ENCODE measurements around the gene MINDY4.
"Not testable (repeated sequence)": the region's sequence is repeated elsewhere in the genome, so short reads cannot be mapped to it uniquely, and the experiment has no call there.

Gene MINDY4

GRCh38 chr7:30804078-30804661 lies 33.0 kb downstream of the MINDY4 start:
- no peak for DNase-seq (ENCODE audit: low read depth)

DNA sequence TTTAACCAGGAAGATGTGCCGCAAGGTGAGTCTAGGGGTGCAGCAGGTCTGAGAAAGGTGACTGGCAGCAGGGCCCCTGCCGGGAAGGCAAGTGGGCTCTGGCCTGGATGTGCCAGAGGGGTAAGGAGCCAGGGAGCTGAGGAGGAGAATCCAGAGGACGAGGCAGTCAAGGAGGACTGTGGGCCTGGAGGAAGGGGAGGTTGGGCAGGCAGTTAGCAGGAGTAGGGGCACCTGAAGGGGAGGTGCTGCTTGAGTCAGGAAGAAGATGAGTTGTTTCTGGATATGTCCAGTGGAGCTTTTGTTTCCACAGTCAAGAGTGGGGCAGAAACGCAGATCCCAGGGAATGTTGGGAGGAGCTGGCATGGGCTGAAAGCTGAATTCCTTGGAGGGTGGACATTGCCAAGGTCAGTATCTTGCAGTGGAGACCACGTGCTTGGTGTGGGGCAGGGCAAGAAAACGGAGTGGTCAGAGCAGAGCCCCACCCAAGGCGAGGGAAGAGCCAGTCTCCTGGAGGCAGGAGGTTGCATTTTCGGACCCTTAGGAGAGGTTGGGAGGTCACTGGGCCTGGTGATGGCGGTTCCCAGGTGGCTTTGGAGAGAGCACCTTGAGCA lies 34.0 kb downstream of the MINDY4 start:
- DNase-seq (ENCODE audit: low read depth) = no peak

GRCh38 chr7:30805931-30806330 lies 34.7 kb downstream of the MINDY4 start:
- DNase-seq (ENCODE audit: low read depth) = no peak

DNA sequence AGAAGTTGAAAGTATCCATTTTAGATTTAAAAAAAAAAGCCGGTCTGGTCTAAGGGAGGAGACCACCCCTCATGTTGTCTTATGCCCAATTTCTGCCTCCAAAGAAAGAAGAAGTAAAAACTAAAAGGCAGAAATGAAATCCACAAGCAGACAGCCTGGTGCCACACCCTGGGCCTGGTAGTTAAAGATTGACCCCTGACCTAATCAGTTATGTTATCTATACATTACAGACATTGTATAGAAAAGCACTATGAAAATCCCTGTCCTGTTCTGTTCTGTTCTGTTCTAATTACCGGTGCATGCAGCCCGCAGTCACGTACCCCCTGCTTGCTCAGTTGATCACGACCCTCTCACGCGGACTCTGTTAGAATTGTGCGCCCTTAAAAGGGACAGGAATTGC lies 36.3 kb downstream of the MINDY4 start:
- DNase-seq (ENCODE audit: low read depth) = not testable (repeated sequence)

GRCh38 chr7:30807941-30808340 lies 36.7 kb downstream of the MINDY4 start:
- not testable (repeated sequence) for DNase-seq (ENCODE audit: low read depth)

DNA sequence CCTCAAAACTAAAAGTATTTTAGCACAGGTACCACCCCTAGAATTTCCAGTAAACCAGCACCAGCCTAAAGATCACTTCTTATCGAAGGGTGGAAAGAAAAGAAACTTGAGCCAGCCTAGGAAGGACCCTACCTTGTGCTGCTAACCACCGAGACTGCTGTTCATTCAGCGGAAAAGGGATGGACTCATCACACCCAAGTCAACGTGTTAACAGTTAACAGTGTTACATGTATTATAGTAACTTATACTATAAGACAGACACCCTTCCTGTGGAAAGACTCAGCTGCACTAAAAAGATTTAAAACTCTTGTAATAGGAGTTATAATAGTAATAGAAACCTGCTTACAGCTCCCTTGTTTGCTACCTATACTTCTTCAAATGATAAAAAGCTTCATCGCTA lies 39.8 kb downstream of the MINDY4 start:
- DNase-seq (ENCODE audit: low read depth) = no peak

- no peak for DNase-seq (ENCODE audit: low read depth)
These were observed 41.5 kb downstream of the MINDY4 start for GRCh38 chr7:30812676-30813075.

- DNase-seq (ENCODE audit: low read depth) = no peak
These were observed 42.2 kb downstream of the MINDY4 start for GRCh38 chr7:30813466-30813865.

GRCh38 chr7:30814700-30815387 lies 43.6 kb downstream of the MINDY4 start:
- no peak for DNase-seq (ENCODE audit: low read depth)

GRCh38 chr7:30815388-30815854 lies 44.2 kb downstream of the MINDY4 start:
- no peak for DNase-seq (ENCODE audit: low read depth)

GRCh38 chr7:30815951-30816644 lies 44.9 kb downstream of the MINDY4 start:
- DNase-seq (ENCODE audit: low read depth) = no peak

- DNase-seq (ENCODE audit: low read depth) = no peak
These were observed 45.6 kb downstream of the MINDY4 start for GRCh38 chr7:30816645-30817370.

- no peak for DNase-seq (ENCODE audit: low read depth)
These were observed 46.2 kb downstream of the MINDY4 start for GRCh38 chr7:30817371-30817767.

DNA sequence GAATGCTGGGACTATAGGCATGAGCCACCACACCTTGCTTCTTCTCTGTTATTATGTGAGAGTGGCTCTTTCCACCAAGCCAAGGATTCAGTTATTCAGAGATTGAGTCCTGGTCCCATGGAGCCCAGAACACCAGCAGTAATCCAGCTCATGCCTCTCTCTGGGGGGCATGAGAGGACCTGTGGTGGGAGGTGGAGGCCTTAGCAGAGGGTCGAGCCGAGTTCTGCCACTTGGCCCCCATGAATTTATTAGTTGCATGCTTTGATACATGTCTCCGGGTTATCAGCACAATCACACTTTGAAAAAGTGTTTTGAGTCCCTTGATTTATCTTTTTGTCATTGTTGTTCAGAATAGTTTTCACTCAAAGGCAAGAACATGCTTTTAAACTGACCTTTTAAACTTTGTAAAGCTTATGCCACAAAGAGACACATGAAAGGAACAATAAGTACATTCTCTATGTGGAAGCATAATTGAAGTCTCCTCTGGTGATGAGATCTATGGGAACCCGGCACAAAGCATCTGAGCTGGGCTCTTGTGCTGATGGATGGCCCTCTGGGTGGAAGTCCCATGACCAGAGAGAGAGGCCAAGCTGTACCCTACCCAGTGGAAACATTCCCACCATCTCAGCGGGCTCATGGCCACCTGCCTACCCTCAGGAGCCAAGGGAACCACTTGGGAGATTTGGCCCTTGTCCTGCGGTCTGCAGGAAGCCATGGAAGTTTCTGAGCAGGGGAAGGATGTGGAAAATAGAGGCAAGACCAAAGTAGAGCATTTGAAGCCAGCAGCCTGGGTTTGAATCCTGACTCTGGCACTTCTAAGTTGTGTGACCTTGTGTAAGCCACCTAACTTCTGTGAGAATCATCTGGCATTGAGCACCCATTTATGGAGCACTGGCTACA lies 53.9 kb downstream of the MINDY4 start:
- DNase-seq (ENCODE audit: low read depth) = no peak

- DNase-seq (ENCODE audit: low read depth) = no peak
These were observed 55.0 kb downstream of the MINDY4 start for GRCh38 chr7:30826181-30826580.

DNA sequence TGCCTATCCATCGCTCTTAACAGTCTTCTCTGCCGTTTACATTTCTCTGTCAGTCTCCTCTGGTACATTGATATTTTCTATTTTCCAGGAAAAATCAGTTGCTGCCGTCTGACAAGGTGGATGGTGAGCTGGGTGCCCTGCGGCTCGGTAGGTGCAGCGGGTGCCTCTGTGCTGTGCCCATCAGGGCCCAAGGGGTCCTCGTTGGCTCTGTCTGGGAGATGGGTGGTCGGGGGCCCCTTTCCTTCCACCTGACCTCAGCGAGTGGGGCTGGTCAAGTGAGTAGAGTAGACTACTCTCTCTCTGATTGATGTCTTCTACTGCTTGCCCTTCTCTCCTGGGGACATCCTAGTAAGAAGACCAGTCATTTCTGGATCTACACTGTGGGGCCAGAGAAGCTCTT lies 57.4 kb downstream of the MINDY4 start:
- DNase-seq (ENCODE audit: low read depth) = no peak

DNA sequence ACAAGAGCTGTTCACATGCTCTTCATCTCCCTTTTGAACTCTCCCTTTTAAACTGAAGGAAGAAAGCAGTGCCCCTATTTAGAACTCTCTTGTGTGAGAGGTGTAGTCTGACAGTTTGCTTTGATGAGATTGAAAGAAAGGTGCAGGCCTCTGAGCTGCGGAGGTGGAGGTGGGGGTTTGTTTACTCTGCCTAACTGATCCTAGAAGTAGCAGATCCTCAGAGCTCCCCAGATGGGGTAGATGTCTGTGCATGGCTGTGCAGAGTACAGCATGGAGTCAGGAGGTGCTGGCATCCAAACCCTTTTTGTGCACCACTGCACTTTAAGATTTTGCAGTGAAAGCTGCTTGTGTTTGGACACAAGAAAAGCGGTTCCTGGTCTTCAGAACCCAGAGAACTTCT lies 58.3 kb downstream of the MINDY4 start:
- DNase-seq (ENCODE audit: low read depth) = no peak

DNA sequence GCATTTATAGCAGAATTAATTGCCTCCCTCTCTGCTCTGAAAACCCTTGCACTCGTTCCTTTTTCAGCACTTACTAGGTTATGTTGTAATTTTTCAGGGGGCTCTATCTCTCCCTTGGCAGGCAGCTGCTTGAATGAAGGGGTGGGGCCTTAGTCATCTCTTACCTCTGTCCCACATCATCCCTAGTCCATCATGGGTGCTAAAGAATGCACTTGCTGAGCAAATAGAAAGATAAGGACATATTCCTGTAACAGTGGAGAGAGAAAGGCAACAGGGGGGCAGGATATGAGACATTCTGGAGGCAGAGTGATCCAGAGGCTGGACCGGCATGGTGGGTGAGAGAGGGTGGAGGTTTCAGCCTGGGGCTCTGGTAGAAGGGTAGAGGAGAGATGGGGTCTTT lies 60.0 kb downstream of the MINDY4 start:
- no peak for DNase-seq (ENCODE audit: low read depth)

DNA sequence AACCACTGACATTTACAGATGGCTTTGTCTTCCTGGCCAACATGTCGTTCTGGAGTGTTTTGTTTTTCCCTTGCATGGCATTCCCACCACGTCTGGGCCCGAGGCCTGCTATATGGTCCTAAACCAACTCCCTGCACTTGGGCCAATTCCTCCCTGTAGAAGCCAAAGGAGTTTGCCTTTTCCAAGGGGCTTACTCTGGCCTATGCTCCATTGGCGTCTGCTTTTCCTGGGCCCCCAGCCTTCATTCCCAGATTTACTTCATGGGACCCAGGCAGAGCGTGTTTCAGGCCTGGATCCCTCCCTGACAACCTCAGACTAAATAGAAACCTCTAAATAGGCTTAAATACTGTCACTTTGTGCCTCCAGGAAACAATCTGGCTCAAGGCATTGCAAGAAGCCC lies 60.7 kb downstream of the MINDY4 start:
- DNase-seq (ENCODE audit: low read depth) = no peak

DNA sequence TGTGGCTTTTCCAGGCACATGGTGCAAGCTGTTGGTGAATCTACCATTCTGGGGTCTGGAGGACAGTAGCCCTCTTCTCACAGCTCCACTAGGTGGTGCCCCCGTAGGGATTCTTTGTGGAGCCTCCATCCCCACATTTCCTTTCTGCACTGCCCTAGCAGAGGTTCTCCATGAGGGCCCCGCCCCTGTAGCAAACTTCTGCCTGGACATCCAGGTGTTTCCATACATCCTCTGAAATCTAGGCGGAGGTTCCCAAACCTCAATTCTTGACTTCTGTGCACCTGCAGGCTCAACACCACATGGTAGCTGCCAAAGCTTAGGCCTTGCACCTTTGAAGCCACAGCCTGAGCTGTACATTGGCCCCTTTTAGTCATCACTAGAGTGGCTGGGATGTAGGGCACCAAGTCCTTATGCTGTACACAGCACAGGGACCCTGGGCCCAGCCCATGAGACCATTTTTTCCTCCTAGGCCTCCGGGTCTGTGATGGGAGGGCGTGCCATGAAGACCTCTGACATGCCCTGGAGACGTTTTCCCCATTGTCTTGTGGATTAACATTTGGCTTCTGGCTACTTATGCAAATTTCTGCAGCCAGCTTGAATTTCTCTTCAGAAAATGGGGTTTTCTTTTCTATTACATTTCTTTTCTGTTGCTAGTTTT lies 62.9 kb downstream of the MINDY4 start:
- DNase-seq (ENCODE audit: low read depth) = not testable (repeated sequence)

Measured in stimulated activated CD8-positive, alpha-beta memory T cell treated with anti-CD3 and anti-CD28 coated beads, Interleukin-12 subunit alpha, Interleukin-12 subunit beta, amount 100 ng/mL, for 4 hours (primary cell).